Activated gamma-delta T cell treated with Interleukin-2 at 50 U/mL for 16 hours (primary cell): ENCODE data around the gene URB2.
"Not testable (repeated sequence)": the region's sequence is repeated elsewhere in the genome, so short reads cannot be mapped to it uniquely, and the experiment has no call there.

Experiments
- DNase-seq: peaks from one replicate; pipeline ENCODE4 v3.0.0-alpha.2; 2020

The URB2 gene

DNA sequence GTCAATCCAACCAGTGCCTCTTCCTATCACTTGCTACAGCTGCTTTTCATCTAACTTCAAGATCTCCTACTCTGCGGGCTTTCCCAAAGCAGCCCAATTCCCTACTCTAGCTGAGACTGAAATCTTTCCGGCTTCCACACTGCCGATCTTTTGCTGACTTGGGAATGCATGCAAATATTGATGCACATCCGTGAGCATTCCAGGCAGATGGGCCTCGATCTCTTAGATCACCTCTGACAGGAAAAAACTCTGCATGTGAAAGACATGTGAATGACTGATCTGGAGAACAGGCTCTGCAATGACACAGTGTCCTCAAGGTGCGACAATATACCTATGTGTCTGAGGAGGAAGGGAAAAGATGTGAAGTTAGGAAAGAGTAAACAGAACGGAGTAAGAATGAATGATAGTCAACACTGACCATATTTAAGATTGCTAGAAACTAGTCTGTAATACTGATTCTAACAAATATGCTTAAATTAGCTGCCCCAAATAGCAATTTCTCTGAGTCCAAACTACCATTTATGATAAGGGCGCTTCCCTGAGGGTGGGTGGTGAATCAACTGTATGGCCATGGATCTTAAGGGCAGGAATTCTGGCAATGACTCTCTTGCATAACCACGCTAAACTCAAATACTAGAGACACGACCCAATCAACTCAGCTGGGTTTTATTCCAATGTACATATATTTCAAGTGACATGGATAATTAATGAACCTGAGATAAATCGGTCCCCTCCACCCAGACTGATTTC lies 8.5 kb upstream of the URB2 start:
- no peak for DNase-seq

GRCh38 chr1:229619002-229619401 lies 7.0 kb upstream of the URB2 start:
- no peak for DNase-seq

DNA sequence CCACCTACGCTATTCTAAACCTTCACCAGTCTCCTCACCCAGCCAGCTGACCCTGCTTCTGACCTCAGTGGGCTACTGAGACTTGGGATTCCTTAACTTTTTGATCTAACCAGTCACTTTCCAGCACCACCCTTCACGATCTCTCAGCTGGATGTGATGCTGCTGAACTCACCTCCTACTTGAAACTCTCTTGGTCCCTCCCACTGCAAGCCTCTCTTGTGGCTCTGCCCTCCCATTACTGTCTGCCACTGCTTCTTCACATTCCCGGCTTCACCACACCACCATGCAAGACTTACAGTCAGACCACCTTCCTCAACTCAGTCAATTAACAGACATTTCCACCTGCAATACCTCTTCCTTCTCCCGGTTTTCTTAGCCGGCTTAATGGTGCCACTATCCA lies 6.4 kb upstream of the URB2 start:
- no peak for DNase-seq

DNA sequence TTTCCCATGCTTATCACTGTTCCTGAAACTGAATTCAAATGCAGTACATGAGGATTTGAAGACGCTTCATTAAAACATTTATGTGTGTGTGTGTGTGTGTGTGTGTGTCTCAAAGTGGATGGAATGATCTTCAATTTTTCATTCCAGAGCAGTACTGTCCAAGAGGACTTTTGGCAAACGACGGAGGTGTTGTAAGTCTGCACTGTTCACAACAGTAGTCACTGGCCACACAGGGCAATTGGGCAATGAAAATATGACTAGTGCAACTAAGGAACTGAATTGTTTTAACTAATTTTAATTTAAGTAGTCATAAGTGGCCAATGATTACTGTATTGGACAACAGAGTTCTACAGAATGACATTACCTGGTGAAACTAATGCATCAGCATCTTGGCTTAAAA lies 5.2 kb upstream of the URB2 start:
- no peak for DNase-seq

GRCh38 chr1:229621663-229622062 lies 4.4 kb upstream of the URB2 start:
- no peak for DNase-seq

DNA sequence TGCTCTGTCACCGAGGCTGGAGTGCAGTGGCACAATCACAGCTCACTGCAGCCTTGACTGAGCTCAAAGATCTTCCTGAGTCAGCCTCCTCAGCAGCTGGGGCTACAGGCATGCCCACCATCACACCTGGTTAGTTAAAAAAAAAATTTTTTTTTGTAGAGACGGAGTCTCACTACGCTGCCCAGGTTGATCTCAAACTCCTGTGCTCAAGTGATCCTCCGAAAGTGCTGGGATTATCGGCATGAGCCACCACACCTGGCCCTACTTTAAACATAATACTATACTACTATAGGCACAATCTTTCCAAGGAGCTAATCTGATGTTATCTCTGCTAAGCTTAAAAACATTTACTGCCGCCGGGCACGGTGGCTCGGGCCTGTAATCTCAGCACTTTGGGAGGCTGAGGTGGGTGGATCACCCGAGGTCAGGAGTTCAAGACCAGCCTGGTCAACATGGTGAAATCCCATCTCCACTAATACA lies 3.4 kb upstream of the URB2 start:
- DNase-seq: not testable (repeated sequence)

DNA sequence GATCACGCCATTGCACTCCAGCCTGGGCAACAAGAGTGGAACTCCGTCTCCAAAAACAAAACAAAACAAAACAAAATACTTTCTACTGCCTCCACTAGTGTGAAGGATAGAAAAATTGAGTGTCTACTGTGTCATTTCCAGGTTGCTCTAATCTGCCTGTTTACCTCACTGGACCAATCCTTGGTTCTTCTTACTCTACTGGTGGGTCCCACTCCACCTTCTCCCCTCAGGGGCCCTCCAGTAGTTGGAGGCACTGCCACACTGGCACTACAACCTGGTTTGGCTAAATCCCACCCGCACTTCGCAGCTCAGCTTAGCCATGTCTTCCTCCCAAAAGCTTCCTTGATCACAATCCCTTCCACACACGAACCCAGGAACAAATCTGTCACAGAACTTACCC lies 2.8 kb upstream of the URB2 start:
- no peak for DNase-seq

DNA sequence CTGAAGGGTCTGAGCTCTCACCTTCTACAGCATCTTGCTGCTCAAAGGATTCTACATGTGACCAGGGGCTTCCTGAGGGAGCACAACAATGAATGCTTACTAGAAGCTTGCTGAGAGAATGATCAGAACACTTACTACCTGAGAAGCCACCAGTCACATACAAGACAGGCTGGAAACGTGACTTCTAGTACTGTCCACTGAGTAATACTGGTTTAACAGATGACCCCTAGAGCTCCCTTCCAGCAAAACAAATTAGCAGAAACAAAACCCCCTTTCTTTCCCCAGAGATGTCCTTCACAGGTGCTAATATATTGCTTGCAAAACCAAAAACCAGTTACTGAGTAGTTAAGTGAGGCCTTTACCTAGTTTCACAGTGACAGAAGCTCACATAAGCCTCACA lies 2.2 kb upstream of the URB2 start:
- DNase-seq: no peak

GRCh38 chr1:229624521-229625070 lies 1.5 kb upstream of the URB2 start:
- no peak for DNase-seq

GRCh38 chr1:229625071-229625914 lies 754 bp upstream of the URB2 start:
- DNase-seq: peak; percentile 18

GRCh38 chr1:229627003-229627402 lies 956 bp downstream of the URB2 start:
- DNase-seq: no peak

- DNase-seq: no peak
Measured at GRCh38 chr1:229629261-229629660, 3.2 kb downstream of the URB2 start.

- DNase-seq: no peak
Measured at GRCh38 chr1:229631148-229631547, 5.1 kb downstream of the URB2 start.

DNA sequence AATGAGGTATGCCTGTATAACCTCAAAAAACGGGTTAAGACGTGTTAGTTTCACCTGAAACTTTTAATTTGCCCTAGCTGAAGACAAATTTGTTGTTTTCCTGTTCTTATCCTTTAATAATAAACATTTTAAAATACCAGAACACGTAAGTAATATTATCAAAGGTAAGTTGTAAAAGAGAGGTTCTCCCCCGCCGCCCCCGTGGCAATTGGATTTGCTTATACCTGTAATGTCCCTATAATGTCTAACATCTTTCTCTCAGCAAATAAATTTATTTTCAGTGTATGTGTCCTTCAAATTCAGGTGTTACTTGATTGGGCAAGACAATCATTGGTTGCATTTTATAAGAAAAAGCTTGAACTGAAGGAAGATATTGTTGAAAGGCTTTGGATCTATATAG lies 5.9 kb downstream of the URB2 start:
- no peak for DNase-seq

DNA sequence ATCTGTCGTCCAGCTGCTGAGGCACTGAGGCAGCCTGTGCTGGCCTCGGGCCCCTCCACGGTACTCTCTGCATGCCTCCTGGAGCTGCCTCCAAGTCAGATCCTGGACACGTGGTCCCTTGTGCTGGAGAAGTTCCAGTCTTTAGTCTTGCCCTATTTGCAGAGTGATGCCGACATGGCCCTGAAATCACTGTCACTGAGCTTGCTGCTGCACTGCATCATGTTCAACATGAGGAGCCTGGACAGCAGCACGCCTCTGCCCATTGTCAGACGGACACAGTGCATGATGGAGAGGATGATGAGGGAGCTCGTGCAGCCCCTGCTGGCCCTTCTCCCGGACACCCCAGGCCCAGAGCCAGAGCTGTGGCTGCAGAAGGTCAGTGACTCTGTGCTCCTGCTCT lies 10.0 kb downstream of the URB2 start:
- DNase-seq: no peak

GRCh38 chr1:229637746-229638145 lies 11.7 kb downstream of the URB2 start:
- no peak for DNase-seq

- DNase-seq: no peak
Measured at GRCh38 chr1:229640455-229640854, 14.4 kb downstream of the URB2 start.

DNA sequence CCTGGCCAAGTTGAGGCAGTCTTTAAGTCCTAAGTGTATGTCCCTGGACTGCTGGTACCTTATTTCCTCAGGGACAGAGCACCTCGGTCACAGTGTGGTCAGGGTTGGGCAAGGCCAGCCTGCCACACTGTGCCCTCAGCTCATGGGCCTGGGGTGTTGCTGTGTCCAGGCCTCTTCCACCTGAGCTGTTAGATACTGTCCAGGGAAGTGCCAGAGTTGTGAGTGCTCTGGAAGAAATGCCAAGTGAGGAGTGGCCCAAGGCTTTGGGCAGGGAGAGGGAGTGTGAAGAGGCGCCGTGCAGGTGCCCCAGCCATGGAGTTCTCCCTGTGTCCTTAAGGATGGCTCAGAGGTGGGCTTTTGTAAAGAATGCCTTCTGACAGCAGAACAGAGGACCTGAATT lies 15.3 kb downstream of the URB2 start:
- no peak for DNase-seq

GRCh38 chr1:229642376-229642775 lies 16.3 kb downstream of the URB2 start:
- no peak for DNase-seq

- DNase-seq: no peak
Measured at GRCh38 chr1:229642970-229643369, 16.9 kb downstream of the URB2 start.

- DNase-seq: no peak
Measured at GRCh38 chr1:229643996-229644745, 18.1 kb downstream of the URB2 start.

DNA sequence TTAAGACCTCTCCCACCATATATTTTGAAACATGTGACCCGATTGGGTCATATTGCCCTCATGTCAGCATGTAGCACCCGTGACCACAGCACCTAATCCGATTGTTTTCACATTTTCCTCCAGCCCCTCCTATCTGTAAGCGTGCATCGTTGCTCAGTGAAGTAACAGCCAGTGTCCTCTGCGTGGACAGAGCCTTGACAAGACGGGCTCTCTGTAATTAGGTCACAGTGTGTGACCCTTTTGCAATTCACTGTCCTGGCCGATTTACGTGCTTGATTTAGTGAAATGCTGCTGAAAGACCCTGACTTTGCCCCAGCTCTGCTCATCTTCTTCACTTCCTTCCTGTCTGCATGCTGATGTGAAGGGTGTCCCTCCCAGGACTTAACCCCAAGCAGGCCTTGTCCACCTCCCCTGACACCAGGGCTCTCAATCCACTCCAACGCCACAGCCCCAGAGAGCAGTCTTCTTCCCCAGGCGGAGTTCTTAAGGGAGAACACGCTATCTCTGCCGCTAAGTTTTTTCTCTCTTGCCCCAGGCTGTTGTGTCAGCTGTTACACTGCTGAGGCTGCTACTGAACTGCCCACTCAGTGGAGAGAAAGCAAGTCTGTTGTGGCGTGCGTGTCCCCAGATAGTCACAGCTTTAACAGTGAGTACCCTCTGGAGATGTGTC lies 19.4 kb downstream of the URB2 start:
- DNase-seq: no peak

DNA sequence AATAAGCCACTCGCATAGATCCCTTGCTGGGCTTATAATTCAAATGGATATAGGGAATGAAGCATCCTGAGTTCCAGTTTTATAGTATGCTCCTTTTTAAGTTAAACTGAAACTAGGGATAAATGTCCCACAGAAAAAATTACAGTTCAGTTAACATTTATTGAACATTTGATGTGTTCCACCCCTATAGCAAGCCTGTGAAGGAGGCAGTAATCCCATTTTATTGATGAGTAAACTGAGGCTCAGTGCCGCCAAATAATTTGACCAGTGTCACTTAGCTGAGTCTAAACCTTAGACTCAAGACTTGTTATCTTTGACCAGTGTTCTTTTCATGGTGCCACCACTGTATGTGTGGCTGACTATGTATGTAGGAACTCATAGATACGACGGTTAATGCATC lies 22.4 kb downstream of the URB2 start:
- no peak for DNase-seq
